ENCODE data around the gene SHPK. TPM values are rescaled to one million over a fixed set of nuclear protein-coding genes. Genes with fewer than 3 reads are reported as not detected.

The SHPK gene
- total RNA-seq, 3 donors from 2014 or later = 9.5 to 17.4 (median 16.4) TPM

- intact Hi-C loops (cut with DNase I; ENCODE audit: low total_unique reads) = no loop called here
- TF ChIP-seq CTCF (IDR thresholded peaks at IDR 0.05) = no peak
- no peak for TF ChIP-seq POLR2A (IDR thresholded peaks at IDR 0.05)
- no peak for TF ChIP-seq POLR2AphosphoS5 (IDR thresholded peaks at IDR 0.05)
These were observed 5.3 kb downstream of the SHPK start for GRCh38 chr17:3630781-3631180.

GRCh38 chr17:3627769-3628167 lies 8.3 kb downstream of the SHPK start:
- Histone ChIP-seq H3K27me3 (no peaks in the 10 kb centered on the region), H3K27ac (no peak overlapping the region), H3K4me3 (no peak overlapping the region), H3K36me3 (peaks cover 11% of the 10 kb centered on the region), H3K9me3 (no peaks in the 10 kb centered on the region), H3K4me1 (no peaks in the 10 kb centered on the region)
- intact Hi-C loops (cut with DNase I; ENCODE audit: low total_unique reads) = no loop called here
- no peak for DNase-seq (ENCODE audit: low spot score in 2 of 2)
- TF ChIP-seq POLR2A (IDR thresholded peaks at IDR 0.05) (no peak), CTCF (IDR thresholded peaks at IDR 0.05) (no peak)

More at GRCh38 chr17:3630781-3631180, 5.3 kb downstream of the SHPK start:
- H3K9me3 ChIP-seq = no peaks in the 10 kb centered on the region
- H3K4me1 ChIP-seq = no peaks in the 10 kb centered on the region
- no peaks in the 10 kb centered on the region for H3K27me3 ChIP-seq
- H3K27ac ChIP-seq = no peak overlapping the region
- H3K36me3 ChIP-seq = no peaks in the 10 kb centered on the region
- no peak for DNase-seq (ENCODE audit: low spot score in 2 of 2)
- H3K4me3 ChIP-seq = no peak overlapping the region

- H3K9me3 ChIP-seq = no peaks in the 10 kb centered on the region
- no peak overlapping the region for H3K4me3 ChIP-seq
- H3K4me1 ChIP-seq = no peaks in the 10 kb centered on the region
- peaks cover 11% of the 10 kb centered on the region for H3K36me3 ChIP-seq
- TF ChIP-seq CTCF (IDR thresholded peaks at IDR 0.05) (no peak), POLR2AphosphoS5 (IDR thresholded peaks at IDR 0.05) (no peak), POLR2A (IDR thresholded peaks at IDR 0.05) (no peak)
- H3K27ac ChIP-seq = no peak overlapping the region
- DNase-seq (ENCODE audit: low spot score in 2 of 2) = no peak
- no peaks in the 10 kb centered on the region for H3K27me3 ChIP-seq
- intact Hi-C loops (cut with DNase I; ENCODE audit: low total_unique reads) = no loop called here
These were observed 8.9 kb downstream of the SHPK start for GRCh38 chr17:3626831-3627768.

GRCh38 chr17:3622977-3623594 lies 13.0 kb downstream of the SHPK start:
- intact Hi-C loops (cut with DNase I; ENCODE audit: low total_unique reads) = no loop called here

More at GRCh38 chr17:3622977-3623594, 13.0 kb downstream of the SHPK start:
- Histone ChIP-seq H3K36me3 (peaks cover 11% of the 10 kb centered on the region), H3K27ac (no peak overlapping the region), H3K4me1 (no peaks in the 10 kb centered on the region), H3K4me3 (no peak overlapping the region), H3K27me3 (no peaks in the 10 kb centered on the region), H3K9me3 (no peaks in the 10 kb centered on the region)
- TF ChIP-seq POLR2AphosphoS5 (IDR thresholded peaks at IDR 0.05) (no peak), CTCF (IDR thresholded peaks at IDR 0.05) (no peak), POLR2A (IDR thresholded peaks at IDR 0.05) (no peak)
- no peak for DNase-seq (ENCODE audit: low spot score in 2 of 2)
